ENCODE measurements around the gene PRR14L.

DNA sequence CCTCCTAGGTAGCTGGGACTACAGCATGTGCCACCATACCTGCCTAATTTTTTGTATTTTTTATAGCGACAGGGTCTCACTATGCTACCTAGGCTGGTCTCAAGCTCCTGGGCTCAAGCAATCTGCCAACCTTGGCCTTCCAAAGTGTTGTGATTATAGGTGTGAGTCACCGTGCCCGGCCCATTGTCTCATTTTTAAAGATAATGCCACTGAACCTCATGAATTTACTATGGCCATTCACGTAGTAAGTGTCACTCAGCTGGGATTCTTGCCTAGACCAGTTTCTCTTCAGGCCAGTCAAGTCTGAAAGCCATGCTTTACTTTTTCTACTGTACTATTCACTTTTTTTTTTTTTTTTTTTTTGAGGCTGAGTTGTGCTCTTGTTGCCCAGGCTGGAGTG, 26.3 kb upstream of the PRR14L start:
- TF ChIP-seq EP300 (IDR thresholded peaks at IDR 0.05) = no peak
- TF ChIP-seq, protein P1, sequence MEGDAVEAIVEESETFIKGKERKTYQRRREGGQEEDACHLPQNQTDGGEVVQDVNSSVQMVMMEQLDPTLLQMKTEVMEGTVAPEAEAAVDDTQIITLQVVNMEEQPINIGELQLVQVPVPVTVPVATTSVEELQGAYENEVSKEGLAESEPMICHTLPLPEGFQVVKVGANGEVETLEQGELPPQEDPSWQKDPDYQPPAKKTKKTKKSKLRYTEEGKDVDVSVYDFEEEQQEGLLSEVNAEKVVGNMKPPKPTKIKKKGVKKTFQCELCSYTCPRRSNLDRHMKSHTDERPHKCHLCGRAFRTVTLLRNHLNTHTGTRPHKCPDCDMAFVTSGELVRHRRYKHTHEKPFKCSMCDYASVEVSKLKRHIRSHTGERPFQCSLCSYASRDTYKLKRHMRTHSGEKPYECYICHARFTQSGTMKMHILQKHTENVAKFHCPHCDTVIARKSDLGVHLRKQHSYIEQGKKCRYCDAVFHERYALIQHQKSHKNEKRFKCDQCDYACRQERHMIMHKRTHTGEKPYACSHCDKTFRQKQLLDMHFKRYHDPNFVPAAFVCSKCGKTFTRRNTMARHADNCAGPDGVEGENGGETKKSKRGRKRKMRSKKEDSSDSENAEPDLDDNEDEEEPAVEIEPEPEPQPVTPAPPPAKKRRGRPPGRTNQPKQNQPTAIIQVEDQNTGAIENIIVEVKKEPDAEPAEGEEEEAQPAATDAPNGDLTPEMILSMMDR (IDR thresholded peaks at IDR 0.05) = no peak
